GM19468 (cell line): ENCODE results near the gene CLDN11.

Experiments
- ATAC-seq: cut with Tn5 transposase; IDR thresholded peaks from one replicate; pipeline ENCODE4 v1.9.1; 2021; ENCODE audit warnings: mild to moderate bottlenecking, moderate library complexity, moderate number of reproducible peaks; ENCODE audit not compliant: unreplicated experiment; ENCODE audit errors: extremely low read depth

Gene CLDN11

DNA sequence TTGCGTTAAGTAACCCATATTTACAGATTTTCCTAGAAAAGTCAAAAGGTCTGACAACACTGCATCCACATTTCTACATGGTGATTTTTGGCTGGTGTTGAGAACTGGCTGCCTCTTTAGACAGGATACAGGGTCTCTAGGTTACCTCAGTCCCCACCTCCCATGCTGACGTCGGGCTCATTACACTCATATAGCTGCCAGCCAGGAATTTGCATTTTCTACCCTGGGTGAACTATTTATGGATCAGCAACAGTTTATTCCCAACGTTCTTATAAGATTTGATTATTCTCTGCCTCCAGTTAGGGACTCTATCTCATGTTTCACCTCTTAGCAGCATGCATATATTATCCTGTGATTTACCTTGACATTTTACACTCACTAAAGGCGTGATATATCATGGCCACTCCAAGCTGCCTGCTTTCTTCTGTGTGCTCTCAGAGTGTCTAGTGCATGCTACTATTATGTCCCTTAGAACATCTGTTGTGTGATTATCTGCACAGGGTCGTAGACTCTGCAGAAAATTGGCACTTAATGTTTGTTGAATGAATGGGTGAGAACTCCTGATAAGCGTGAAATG, 49.0 kb downstream of the CLDN11 start:
- no peak for ATAC-seq

DNA sequence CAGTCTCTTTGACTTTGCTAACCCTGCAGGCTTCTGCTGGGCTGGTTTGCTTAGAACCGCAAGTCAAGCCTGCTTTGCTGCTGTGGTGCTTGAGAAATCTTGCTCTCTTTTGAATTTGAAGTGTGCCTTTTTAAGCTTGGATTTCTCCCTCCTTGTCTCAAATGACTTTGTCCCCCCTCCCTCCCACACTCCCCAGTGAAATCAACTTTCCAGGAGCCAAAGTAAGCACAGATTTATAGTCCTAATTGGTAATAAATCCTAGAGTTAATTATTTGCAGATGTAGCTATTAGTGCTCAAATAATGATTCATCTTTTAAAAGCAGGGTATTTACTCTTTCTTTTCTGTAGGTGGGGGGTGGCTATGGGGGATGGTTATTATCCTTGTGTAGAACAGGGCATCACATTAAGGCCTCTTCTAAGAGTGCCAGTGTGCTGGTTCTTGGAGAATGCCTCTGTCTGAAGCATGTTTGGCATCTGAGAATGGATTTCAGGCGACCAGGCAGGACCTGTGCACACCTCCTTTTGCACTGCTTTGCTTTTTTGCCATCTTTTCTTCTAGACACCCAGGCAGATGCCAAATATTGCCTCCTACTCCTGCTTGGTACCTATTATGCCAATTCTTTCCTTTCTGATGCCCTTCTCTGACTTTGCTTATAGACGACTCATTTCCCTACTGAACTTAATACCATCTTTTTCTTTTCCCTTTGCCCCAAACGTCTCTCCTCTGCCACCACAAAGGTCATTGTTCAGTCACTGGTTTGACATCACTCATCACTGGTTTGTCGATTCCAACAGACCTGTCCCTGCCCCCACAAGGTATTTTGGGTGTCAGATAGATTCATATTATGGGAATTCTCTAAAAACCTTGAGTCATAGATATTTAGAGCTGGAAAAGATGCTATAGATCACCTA, 50.7 kb downstream of the CLDN11 start:
- ATAC-seq: no peak

DNA sequence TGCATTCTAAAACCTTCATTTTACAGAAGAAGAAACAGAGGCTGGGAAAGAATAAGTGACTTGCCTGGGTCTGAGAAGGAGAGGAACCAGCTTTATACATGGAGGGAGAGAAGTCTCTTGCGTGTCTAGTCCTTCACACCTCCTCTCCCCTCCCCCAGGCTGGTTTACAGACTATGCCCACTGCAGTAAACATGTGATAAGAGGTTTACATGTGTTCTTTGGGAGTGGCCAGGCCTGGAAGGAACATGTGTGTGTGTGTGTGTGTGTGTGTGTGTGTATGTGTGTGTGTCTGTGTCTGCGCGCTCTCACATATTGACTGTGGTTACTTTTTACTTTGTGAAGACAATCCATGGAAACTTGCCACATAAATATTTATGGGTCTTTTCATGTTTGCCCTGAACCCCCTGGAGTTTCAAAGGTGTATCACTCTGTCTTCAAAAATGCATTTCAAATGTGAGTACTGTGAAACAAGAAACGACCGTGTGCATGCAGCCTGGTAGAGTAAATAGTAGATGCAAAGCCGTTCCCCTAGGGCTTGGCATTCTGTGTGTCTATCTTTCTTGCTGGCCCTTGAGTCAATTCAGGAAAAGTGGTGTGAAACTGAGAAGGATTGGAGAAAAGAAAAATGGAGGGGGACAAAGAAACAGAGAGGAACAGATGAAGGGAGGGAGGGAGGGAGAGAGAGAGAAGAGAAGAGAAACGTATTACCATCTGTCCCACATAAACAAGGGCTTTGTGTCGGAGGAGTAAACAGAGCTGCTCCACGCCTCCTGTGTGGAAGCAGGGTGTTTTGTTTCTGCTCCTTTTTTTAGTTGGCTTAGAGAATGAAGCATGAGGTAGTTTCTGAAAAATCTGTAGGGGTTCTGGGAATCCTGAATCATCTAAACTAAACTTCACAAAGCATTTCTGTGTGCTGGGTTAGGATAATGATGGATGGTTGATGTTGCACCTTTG, 51.7 kb downstream of the CLDN11 start:
- ATAC-seq: no peak

DNA sequence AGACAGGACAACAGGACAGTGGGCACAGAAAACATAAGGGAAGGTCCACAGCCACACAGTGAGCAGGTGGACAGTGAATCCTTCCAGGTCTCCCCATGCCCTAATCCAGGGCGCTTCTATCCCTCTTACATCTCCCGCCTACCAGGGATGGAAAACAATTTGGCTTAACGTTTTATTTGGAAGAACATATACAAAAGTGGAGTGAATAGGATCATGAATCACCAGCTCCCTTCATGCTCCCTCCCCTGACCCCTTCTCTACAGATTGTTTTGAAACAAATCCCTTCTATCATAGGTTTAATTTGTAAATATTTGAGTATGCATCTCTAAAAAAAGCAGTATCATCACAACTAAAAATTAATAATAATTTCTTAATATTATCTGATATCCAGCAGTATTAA, 52.5 kb downstream of the CLDN11 start:
- no peak for ATAC-seq

DNA sequence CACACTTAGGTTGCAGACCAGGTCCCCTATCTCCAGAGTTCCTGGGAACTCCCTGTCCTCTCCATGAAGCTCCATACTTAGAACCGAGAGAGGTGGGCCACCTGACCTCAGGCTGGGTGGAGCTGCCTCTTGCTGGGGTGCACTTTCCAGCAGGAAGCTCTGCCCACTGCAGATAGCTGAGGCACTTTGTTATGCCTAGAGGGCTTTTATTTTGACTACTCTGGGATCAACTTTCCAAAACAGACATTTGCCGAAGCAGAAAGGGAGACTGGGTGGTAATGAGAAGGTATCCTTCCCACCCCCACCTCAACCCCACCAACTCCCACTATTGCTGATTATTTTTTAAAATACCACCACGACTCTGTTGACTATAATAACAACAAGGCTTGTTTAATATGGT, 54.7 kb downstream of the CLDN11 start:
- ATAC-seq: no peak

DNA sequence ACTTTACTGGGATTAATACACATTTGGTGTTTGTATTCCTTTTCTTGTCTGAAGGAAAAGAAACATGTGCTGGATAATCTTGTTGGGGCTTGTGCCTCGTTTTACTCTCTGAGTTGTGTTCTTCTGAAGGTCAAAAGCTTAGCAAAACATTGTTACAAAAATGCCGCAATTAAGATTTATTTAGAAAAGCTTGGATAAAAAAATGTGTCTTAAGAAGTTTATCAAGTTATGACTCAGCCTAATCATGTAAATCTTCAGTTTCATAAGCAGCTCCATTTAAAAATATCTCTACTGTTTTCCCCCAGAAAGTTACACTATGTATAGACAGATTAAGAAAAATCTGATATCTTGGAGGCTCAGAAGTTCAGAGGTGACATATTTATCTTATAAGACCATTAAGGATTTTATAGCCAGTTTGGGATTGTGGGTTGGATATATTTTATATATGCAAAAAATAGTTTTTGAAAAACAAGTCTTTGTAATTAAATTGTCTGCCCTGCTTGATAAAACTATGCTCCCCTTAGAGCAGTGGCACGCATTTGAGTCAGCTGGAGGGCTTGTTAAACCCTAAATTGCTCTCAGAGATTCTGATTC, 56.5 kb downstream of the CLDN11 start:
- no peak for ATAC-seq

DNA sequence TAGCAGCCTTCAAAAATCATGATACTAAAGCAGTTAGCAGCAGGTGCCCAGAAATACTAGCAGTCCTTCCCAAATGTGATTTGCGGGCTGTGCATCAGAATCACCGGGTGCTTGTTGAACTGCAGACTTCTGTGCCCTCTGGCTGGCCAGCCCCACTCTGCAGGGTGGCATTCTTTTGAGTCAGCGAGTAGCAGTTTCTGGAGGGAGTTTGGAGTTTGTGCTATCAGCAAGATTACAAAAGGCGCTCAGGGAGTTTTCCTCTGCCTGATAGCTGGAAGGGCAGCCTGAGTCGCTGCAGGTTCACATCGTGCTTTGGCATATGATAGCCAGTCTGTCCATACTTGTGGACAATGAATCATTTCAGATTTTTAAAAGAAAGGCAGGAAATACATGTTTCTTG, 57.6 kb downstream of the CLDN11 start:
- no peak for ATAC-seq

DNA sequence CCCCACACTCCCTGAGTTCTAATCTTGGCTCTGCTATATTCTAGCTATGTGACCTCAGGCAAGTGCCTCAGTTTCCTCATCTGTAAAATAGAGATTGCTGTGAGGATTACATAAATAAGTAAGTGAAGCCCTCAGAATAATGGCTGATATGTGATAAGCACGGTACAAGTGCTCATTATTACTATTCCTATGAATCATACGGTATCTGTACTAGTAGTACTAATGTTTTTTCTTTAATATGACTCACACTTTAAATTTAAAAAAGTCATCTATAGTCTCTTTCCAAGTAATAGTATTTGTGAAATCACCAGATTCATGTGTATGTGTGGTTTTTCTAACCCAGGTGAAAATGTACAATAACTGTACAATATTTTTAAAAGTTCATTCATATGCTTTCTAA, 58.7 kb downstream of the CLDN11 start:
- ATAC-seq: no peak

DNA sequence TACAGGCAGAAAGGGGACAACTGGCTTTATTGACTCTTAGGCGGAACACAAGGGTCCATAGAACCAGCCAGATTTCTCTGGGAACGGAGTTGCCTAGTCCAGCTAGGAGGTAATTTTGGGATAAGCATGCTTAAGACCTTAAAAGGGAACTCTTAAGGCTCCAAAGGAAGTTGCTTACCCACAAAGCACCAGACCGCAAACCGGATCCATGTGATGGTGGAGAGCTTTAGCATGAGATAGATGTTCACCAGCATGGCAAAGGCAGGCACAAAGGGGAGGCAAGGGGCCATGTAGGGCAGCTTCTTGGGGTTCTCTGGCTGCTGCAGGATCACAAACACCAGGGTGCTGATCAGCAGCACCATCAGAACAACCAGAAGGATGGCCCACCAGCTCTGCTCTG, 61.4 kb downstream of the CLDN11 start:
- no peak for ATAC-seq

DNA sequence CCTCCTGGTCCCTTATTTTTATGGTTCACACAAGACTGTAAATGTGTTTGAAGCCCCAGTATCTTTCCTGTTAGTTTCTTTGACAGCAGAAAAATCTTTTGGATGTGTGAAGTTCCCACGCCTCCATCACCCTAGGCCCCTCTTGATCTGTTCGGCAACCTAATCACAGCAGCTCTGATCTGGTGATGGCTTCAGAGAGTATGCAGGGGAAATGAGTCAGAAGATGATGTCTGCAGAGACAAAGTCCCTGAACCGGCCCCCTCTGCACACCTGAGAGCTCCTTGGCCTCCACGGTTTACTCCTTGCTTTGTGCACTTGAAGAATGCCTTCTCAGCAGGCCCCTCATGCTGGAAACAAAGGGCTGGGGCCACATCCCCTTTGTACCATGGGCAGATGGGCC, 63.5 kb downstream of the CLDN11 start:
- ATAC-seq: no peak

DNA sequence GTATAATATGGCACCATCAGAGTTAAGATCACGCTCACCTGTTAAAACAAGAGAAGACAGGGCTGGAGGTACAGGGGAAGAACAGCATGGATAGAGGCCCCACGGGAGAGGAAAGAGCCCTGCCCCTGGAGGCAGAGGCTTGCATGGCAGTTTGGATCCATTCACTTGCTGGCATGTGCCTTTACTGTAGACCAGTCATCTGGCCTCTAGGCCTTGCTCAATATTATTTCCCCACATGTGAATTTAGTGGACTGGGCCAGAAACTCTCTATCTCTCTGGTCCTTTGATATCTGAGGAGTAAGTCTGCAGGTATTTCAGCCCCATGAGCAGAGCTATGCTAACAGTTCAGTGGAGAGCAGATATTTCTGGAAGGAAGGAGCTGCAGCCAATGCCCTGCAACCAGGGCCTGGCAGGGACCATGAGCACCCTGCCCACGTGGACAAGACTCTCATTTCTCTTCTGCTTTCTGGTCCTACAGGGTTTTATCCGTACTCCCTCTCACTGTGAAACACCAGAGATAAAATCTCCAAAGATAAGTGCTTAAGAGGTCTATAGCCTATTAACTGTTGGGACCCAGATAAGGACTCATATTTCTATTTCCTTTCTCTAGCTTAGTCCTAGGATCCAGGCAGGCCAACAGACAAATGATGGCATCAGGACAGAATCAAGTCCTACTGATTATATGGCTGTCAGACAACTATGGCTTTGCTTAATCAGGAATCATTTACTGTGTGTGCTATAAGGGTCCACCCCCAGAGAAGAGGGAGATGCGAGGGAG, 65.0 kb downstream of the CLDN11 start:
- no peak for ATAC-seq
